Activated CD8-positive, alpha-beta T cell treated with anti-CD3 and anti-CD28 coated beads, Interleukin-2, amount 10 ng/mL, durations not matched to agents 7 days and 5 days (primary cell): ENCODE data around the gene TGFB3. TPM values are rescaled to one million over a fixed set of nuclear protein-coding genes. Genes with fewer than 3 reads are reported as not detected.

Experiments
- ATAC-seq: fragments of 150-1000 bp; cut with Tn5 transposase; one replicate; pipeline ENCODE4 v1.10.0; 2021; ENCODE audit warnings: moderate library complexity
- CTCF ChIA-PET: fragments of 350-600 bp; sonication (Branson Sonifier 250); formaldehyde crosslinking; loops from one replicate; lab custom pipeline; 2021; ENCODE audit warnings: antibody characterized with exemption; lab: Charles Lee
- POLR2A ChIA-PET: fragments of 350-600 bp; sonication (Branson Sonifier 250); formaldehyde crosslinking; loops from one replicate; lab custom pipeline; 2021; ENCODE audit warnings: antibody characterized with exemption; lab: Charles Lee
- DNase-seq: peaks from one replicate; pipeline ENCODE4 v3.0.0-alpha.2; 2020
- H3K27ac Mint-ChIP-seq: one replicate; pipeline ENCODE4 v1.8.0; 2021; ENCODE audit warnings: mild to moderate bottlenecking, mixed read lengths
- H3K27me3 Mint-ChIP-seq: one replicate; pipeline ENCODE4 v1.8.0; 2021; ENCODE audit warnings: low read depth, mixed read lengths
- H3K36me3 Mint-ChIP-seq: one replicate; pipeline ENCODE4 v1.8.0; 2021; ENCODE audit warnings: low read depth, mixed read lengths
- H3K4me1 Mint-ChIP-seq: one replicate; pipeline ENCODE4 v1.8.0; 2021; ENCODE audit warnings: low read depth, mixed read lengths
- H3K4me3 Mint-ChIP-seq: one replicate; pipeline ENCODE4 v1.8.0; 2021; ENCODE audit warnings: mild to moderate bottlenecking, mixed read lengths
- H3K9me3 Mint-ChIP-seq: one replicate; pipeline ENCODE4 v1.8.0; 2022; ENCODE audit warnings: mixed read lengths; ENCODE audit not compliant: insufficient read depth
- total RNA-seq, 2 experiments: library from RNA; stranded (reverse); gene quantifications; one replicate each; pipeline ENCODE4 v1.2.3, GENCODE V29; 2021

The TGFB3 gene
- total RNA-seq, 2 experiments from 2014 or later = 1.7 to 1.8 TPM

DNA sequence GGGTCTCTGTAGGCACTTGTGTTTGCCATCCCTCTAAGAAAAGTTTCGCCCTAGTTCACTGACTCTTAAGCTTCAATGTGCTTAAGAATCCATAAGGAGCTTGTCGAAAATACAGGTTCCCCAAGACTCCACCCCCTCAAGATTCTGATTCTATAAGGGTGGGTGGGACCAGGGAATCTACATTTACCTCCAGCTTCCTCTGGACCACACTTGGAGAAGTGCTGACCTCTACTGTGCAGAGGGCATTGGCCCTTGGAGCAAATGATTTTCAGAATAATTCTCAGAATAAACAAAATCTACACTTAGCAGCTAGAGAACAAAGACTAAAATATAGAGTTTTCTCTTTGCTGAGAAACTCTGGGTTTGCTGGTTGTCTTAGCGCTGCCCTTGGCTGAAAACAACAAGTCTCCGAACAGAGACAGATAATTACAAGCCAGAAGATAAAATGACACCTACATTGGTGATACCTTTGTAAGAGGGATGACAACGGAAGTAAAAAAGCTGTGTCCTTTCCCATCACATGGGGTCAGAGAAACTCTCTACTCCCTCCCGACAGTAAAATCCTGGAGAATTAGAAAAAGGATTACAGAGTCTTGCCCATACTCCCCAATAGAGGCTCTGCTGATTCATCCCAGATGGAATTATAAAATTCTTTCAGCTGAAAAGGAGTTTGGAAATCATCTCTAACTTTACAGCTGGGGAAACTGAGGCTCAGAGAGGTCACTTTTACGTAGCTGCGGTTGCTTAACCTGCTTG is 4.8 kb downstream of the TGFB3 start:
- peaks cover 36% of the 10 kb centered on the region for H3K4me1 Mint-ChIP-seq
- ATAC-seq (no peak), DNase-seq (no peak)
- POLR2A ChIA-PET = no interaction called here
- no peak overlapping the region for H3K4me3 Mint-ChIP-seq
- H3K27ac Mint-ChIP-seq = no peak overlapping the region
- H3K36me3 Mint-ChIP-seq = no peaks in the 10 kb centered on the region
- H3K9me3 Mint-ChIP-seq = no peaks in the 10 kb centered on the region
- no peaks in the 10 kb centered on the region for H3K27me3 Mint-ChIP-seq
- CTCF ChIA-PET = interaction anchor here (1.0 to 14.7 kb wide), 3 partner anchors 71 to 323 kb away, joined by 3 to 183 read pairs (median 17); no protein-coding TSS in a partner anchor

DNA sequence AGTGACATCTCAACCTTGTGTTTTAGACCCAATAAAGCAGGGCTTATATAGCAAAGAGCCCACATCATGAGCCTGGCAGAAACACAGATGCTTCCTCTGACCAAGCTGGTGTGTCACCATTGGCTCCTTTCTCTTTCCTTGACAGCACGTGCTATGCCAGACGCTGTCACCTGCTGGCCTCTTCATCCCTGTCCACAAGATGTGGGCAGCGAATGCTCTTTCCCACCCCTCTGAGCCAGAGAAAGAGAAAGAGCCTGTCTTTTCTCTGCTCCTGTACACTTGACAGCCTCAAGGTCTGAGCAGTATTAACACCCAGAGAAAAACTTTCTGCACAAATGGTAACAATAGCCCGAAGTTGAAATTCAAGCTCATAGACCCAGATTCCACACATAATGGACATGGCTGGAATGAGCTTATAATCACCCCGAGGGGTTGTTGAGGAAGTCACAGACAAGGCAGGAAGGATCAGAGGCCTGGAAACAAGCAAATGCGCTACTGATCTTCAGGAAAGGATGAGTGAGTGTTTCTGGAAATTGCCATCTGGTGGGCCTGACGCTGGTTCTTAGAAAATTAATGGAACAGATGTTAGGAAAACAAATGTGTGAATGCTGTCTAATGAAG is 8.9 kb downstream of the TGFB3 start:
- Mint-ChIP-seq H3K27ac (no peak overlapping the region), H3K9me3 (no peaks in the 10 kb centered on the region), H3K4me3 (no peak overlapping the region), H3K27me3 (no peaks in the 10 kb centered on the region), H3K36me3 (no peaks in the 10 kb centered on the region), H3K4me1 (no peaks in the 10 kb centered on the region)
- ATAC-seq = no peak
- CTCF ChIA-PET = interaction anchor here (1.4 to 14.7 kb wide), 4 partner anchors 10 to 264 kb away, joined by 4 to 183 read pairs (median 6); partner anchors contain the start of gene IFT43
- POLR2A ChIA-PET = interaction anchor here (0.9 kb wide), 1 partner anchor 9 kb away, joined by 4 read pairs; the partner anchor contains the start of gene TGFB3
- DNase-seq = no peak

DNA sequence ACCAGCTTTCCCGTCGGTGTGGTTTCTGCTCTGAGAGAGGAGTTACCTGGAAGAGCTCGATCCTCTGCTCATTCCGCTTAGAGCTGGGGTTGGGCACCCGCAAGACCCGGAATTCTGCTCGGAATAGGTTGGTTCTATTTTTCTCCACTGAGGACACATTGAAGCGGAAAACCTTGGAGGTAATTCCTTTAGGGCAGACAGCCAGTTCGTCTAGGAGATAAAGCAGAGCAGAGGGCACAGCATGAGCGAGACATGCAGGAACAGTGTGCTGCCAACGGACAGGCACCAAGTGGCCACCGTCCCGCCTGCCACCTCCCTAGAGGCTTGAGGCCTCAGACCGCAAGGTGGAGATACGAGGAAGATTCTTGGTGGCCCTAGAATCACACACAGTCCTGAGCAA is 10.3 kb downstream of the TGFB3 start:
- CTCF ChIA-PET = interaction anchor here (0.9 kb wide), 1 partner anchor 11 kb away, joined by 4 read pairs; no protein-coding TSS in a partner anchor
- POLR2A ChIA-PET = no interaction called here

DNA sequence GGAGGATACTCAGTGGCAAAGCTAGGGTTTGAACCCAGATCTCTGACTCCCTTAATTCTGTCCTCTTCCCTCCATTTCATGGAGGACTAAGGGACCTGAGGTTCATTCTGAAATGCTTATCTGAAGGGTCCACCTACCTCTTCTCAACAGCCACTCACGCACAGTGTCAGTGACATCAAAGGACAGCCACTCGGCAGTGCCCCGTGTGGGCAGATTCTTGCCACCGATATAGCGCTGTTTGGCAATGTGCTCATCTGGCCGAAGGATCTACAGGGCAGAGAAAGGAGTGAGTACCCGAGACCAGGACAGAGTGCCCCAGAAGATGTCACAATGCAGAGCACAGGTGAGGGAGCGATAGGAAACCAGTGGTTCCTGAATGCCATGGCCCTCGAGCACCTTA is 10.8 kb downstream of the TGFB3 start:
- no peak for DNase-seq
- H3K27ac Mint-ChIP-seq = no peak overlapping the region

More for the DNA sequence above, 10.3 kb downstream of the TGFB3 start:
- H3K36me3 Mint-ChIP-seq = no peaks in the 10 kb centered on the region
- DNase-seq (no peak), ATAC-seq (no peak)
- no peak overlapping the region for H3K4me3 Mint-ChIP-seq
- no peaks in the 10 kb centered on the region for H3K9me3 Mint-ChIP-seq
- no peak overlapping the region for H3K27ac Mint-ChIP-seq
- H3K27me3 Mint-ChIP-seq = no peaks in the 10 kb centered on the region
- H3K4me1 Mint-ChIP-seq = no peaks in the 10 kb centered on the region

DNA sequence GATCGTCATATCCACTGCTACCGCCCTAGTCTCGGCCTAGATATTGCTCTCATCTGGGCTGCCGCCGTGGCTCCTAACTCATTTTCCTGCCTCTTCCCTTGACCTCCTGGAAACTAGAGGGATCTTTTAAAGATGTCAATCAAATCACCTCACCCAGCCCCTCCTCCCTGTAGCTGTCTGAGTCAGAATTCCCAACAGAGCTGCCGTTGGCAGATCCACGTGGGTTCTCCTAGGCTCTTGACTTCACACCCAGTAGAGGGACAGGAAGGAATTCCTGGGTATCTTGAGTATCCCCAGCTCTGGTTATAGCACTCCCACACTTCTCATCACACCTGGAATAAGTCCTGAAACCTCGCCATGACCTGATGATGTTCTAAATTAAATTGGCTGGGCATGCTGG is 11.9 kb downstream of the TGFB3 start:
- CTCF ChIA-PET = interaction anchor here (1.0 to 2.3 kb wide), 6 partner anchors 9 to 261 kb away, joined by 3 to 11 read pairs (median 4); partner anchors contain the start of gene TGFB3

More for the DNA sequence above, 10.8 kb downstream of the TGFB3 start:
- ChIA-PET POLR2A (no interaction called here), CTCF (interaction anchor here (1.0 kb wide), 2 partner anchors 8 to 262 kb away, joined by 3 to 4 read pairs; no protein-coding TSS in a partner anchor)
- no peaks in the 10 kb centered on the region for H3K9me3 Mint-ChIP-seq
- ATAC-seq = no peak
- H3K4me3 Mint-ChIP-seq = no peak overlapping the region
- no peaks in the 10 kb centered on the region for H3K27me3 Mint-ChIP-seq
- H3K36me3 Mint-ChIP-seq = no peaks in the 10 kb centered on the region
- no peaks in the 10 kb centered on the region for H3K4me1 Mint-ChIP-seq

DNA sequence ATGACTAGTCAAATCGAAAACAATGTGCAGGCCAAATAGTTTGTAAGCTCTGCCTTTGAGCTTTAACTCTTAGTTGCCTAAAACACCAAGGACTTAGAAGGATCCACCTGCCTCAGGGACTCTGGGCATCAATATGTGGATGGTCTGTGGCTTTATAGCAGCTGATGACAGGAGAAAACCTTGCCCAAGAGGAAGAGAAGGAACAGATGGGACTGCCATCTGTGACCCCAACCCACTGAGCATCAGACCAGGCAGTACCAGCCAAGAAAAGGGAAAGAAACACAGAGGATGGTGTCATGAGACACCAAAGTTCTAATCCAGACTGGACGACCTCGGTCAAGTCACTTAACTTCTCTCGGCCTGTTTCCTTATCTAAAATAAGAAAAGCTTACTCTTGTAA is 12.7 kb downstream of the TGFB3 start:
- Mint-ChIP-seq H3K36me3 (no peaks in the 10 kb centered on the region), H3K4me3 (no peak overlapping the region), H3K9me3 (no peaks in the 10 kb centered on the region), H3K27me3 (no peaks in the 10 kb centered on the region), H3K4me1 (no peaks in the 10 kb centered on the region), H3K27ac (no peak overlapping the region)
- no peak for DNase-seq
- ChIA-PET POLR2A (no interaction called here), CTCF (interaction anchor here (1.1 to 2.3 kb wide), 4 partner anchors 10 to 63 kb away, joined by 3 to 11 read pairs (median 6); partner anchors contain the start of gene TGFB3)
- ATAC-seq = no peak

More for the DNA sequence above, 11.9 kb downstream of the TGFB3 start:
- DNase-seq (no peak), ATAC-seq (no peak)
- Mint-ChIP-seq H3K27ac (no peak overlapping the region), H3K36me3 (no peaks in the 10 kb centered on the region), H3K4me3 (no peak overlapping the region), H3K9me3 (no peaks in the 10 kb centered on the region), H3K4me1 (no peaks in the 10 kb centered on the region), H3K27me3 (no peaks in the 10 kb centered on the region)
- POLR2A ChIA-PET = interaction anchor here (0.9 kb wide), 1 partner anchor 12 kb away, joined by 3 read pairs; the partner anchor contains the start of gene TGFB3

DNA sequence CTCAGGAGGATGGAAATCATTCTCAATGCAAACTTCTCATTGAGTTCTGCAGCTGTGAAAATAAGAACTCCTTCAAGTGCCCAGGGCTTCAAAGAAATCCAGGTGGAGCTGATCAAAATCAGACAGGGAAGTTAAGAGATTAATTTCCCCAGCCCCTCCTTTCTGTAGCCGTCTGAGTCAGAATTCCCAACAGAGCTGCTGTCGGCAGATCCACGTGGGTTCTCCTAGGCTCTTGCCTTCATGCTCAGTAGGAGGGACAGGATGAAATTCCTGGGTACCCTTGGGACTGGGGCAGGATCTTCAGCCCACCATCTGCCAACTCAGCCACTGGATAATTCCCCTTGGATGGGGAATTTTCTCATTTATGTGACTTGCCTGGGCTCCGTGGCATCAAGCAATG is 13.3 kb downstream of the TGFB3 start:
- H3K4me3 Mint-ChIP-seq = no peak overlapping the region
- CTCF ChIA-PET = interaction anchor here (2.0 to 2.3 kb wide), 2 partner anchors 11 to 14 kb away, joined by 7 to 11 read pairs; partner anchors contain the start of gene TGFB3
- ATAC-seq (no peak), DNase-seq (no peak)
- H3K4me1 Mint-ChIP-seq = no peaks in the 10 kb centered on the region
- H3K9me3 Mint-ChIP-seq = no peaks in the 10 kb centered on the region
- POLR2A ChIA-PET = no interaction called here
- H3K27me3 Mint-ChIP-seq = no peaks in the 10 kb centered on the region
- no peaks in the 10 kb centered on the region for H3K36me3 Mint-ChIP-seq
- H3K27ac Mint-ChIP-seq = no peak overlapping the region

DNA sequence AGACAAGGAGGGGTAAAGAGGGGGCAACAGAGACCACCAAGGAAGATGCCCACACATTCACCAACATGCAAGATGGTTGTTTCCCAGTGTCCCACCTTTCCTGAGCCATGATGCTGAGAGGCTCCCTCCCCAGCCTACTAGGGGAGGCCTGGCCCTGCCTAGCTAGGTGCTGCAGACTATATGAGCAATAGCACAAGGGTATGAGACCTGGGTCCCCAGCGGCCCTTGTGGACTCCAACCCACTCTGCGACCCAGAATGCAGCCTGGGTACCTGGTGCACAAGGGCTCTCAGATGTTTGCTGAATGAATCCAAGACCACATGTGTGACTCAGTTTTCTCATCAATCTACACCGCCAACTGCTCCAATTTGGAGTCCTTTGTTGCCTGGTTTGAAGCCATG is 13.9 kb downstream of the TGFB3 start:
- Mint-ChIP-seq H3K27me3 (no peaks in the 10 kb centered on the region), H3K9me3 (no peaks in the 10 kb centered on the region), H3K27ac (no peak overlapping the region), H3K36me3 (no peaks in the 10 kb centered on the region), H3K4me3 (no peak overlapping the region), H3K4me1 (no peaks in the 10 kb centered on the region)
- no peak for ATAC-seq
- no peak for DNase-seq
- POLR2A ChIA-PET = no interaction called here
- CTCF ChIA-PET = interaction anchor here (1.1 to 2.0 kb wide), 3 partner anchors 11 to 15 kb away, joined by 3 to 7 read pairs (median 4); no protein-coding TSS in a partner anchor

DNA sequence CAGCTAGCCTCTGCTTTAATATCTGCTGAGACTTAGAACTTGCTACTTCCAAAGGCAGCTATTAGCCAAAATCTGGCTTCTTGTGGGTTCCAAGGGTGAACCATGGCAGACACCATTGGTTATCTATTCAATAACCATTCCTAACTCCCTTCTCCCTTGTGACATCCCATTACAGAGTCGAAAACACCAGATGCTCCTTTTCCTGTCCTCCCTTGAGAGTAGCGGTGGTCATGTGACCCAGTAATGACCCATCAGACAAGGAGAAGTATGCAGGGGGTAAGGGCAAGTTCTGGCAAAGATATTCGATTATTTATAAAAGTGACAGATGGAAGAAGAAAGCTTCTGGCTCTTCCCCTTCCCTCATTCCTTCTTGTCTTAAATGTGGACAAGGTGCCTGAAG is 20.1 kb downstream of the TGFB3 start:
- Mint-ChIP-seq H3K36me3 (no peaks in the 10 kb centered on the region), H3K4me1 (no peaks in the 10 kb centered on the region), H3K4me3 (no peak overlapping the region), H3K9me3 (no peaks in the 10 kb centered on the region), H3K27ac (no peak overlapping the region), H3K27me3 (no peaks in the 10 kb centered on the region)
- ChIA-PET CTCF (interaction anchor here (0.9 to 2.2 kb wide), 2 partner anchors 21 to 55 kb away, joined by 3 to 12 read pairs; no protein-coding TSS in a partner anchor), POLR2A (no interaction called here)
- peak; percentile 3 for DNase-seq
- ATAC-seq = no peak

DNA sequence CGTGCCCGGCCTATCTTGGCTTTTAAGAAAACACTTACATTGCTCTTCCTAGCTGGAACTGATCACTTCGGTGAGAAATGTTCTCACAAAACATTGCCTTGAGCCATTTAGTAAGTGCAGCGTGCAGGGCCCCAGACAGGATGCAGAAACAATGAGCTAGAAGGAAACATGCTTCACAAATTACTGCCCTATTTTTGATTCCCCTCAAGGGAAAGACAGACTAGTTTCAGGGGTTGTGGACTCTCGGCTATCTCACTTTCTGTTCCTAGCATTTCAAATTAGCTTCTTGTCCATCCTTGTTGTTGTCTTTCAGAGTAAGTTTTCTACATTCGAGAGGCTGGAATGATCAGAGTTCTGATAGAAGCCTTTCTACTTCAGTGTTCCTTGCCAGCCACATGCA is 21.6 kb downstream of the TGFB3 start:
- ATAC-seq = no peak
- ChIA-PET POLR2A (no interaction called here), CTCF (interaction anchor here (2.2 kb wide), 1 partner anchor 53 kb away, joined by 12 read pairs; no protein-coding TSS in a partner anchor)
- no peak overlapping the region for H3K27ac Mint-ChIP-seq
- H3K4me3 Mint-ChIP-seq = no peak overlapping the region
- H3K36me3 Mint-ChIP-seq = no peaks in the 10 kb centered on the region
- H3K27me3 Mint-ChIP-seq = no peaks in the 10 kb centered on the region
- H3K4me1 Mint-ChIP-seq = no peaks in the 10 kb centered on the region
- no peaks in the 10 kb centered on the region for H3K9me3 Mint-ChIP-seq
- DNase-seq = peak; percentile 12

DNA sequence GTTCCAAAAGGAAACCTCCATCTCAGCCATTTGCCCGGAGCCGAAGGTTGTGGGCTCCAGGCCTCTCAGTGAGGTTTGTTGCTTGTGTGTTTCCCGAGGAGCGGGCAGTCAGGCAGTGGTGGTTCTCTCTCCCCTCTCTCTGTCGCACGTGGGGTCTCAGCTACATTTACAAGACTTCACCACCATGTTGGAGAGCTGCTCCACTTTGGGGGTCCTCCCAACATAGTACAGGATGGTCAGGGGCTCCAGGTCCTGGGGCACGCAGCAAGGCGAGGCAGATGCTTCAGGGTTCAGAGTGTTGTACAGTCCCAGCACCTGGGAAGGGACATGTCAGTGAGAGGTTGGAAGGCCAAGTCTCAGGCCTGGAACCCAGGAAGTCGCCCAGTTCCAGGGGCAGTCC is 22.8 kb downstream of the TGFB3 start:
- Mint-ChIP-seq H3K9me3 (no peaks in the 10 kb centered on the region), H3K27me3 (no peaks in the 10 kb centered on the region), H3K4me3 (no peak overlapping the region), H3K27ac (no peak overlapping the region), H3K36me3 (no peaks in the 10 kb centered on the region), H3K4me1 (no peaks in the 10 kb centered on the region)
- peak; percentile 4 for DNase-seq
- no peak for ATAC-seq
- ChIA-PET CTCF (no interaction called here), POLR2A (no interaction called here)
